ENCODE measurements around the gene TBC1D20.
"Not testable (repeated sequence)": the region's sequence is repeated elsewhere in the genome, so short reads cannot be mapped to it uniquely, and the experiment has no call there.

Gene TBC1D20

GRCh38 chr20:462199-462991, at the start of gene TBC1D20:
TSS of gene TBC1D20 (minus strand) at chr20:462533. CDS start at chr20:462405, 128 bp downstream.
- DNase-seq (ENCODE audit: low read depth), result peak; percentile 68
- peak within 1 kb of the TSS; percentile 80 for H3K4me3 ChIP-seq (ENCODE audit: low read depth, low read length)
- TF ChIP-seq, protein P1, sequence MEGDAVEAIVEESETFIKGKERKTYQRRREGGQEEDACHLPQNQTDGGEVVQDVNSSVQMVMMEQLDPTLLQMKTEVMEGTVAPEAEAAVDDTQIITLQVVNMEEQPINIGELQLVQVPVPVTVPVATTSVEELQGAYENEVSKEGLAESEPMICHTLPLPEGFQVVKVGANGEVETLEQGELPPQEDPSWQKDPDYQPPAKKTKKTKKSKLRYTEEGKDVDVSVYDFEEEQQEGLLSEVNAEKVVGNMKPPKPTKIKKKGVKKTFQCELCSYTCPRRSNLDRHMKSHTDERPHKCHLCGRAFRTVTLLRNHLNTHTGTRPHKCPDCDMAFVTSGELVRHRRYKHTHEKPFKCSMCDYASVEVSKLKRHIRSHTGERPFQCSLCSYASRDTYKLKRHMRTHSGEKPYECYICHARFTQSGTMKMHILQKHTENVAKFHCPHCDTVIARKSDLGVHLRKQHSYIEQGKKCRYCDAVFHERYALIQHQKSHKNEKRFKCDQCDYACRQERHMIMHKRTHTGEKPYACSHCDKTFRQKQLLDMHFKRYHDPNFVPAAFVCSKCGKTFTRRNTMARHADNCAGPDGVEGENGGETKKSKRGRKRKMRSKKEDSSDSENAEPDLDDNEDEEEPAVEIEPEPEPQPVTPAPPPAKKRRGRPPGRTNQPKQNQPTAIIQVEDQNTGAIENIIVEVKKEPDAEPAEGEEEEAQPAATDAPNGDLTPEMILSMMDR (IDR thresholded peaks at IDR 0.05; ENCODE audit: low read depth, low read length, missing control alignments), result peak; percentile 32

- not testable (repeated sequence) for H3K4me3 ChIP-seq (ENCODE audit: low read depth, low read length); DNase-seq (ENCODE audit: low read depth)
Observed at GRCh38 chr20:510328-511057, 48.2 kb upstream of the TBC1D20 start.

DNA sequence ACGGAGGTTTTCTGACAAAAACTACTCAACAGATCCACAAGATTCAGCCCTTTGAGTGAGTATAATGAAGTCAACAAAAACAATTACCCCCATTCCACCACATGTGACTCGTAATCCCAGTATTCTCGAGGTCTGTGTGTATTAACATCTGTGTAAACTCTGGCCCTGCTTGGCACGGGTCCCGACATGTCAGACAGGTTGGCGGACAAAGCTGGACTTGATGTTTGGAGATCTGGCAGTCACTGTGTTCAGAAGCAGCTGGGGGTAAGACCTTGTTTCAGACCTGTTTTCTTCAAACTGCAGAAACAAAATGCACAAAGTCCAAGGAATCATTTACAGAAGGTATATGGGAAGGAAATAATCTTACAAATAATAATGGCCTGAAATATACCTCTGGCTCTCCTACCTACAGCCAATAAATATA, 46.0 kb upstream of the TBC1D20 start:
- H3K4me3 ChIP-seq (ENCODE audit: low read depth, low read length); DNase-seq (ENCODE audit: low read depth): not testable (repeated sequence)

DNA sequence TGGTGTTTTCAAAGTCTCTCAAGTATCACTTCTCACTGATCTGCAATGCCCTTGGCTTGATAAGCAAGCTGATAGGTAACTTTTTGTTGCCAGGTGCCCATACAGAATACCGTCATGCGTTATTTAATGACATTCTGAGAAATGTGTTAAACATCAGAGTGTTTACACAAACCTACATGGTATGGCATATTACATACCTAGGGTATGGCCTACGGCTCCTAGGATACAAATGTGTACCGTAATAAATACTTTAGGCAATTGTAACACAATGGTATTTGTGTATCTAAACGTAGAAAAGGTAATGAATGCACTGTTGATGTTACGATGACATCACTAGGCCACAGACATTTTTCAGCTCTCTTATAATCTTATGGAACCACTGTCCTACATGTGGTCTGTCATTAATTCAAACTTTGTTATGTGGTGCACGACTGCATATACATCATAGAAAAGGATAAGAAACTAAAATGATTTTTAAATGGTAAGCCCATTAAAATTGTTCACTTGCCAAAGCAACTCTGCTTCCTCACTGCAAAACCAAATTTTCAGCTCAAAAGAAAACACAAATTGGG, 45.5 kb upstream of the TBC1D20 start:
- TF ChIP-seq, protein P1 (IDR thresholded peaks at IDR 0.05; ENCODE audit: low read depth, low read length, missing control alignments), result no peak
- no peak overlapping the region for H3K4me3 ChIP-seq (ENCODE audit: low read depth, low read length)
- no peak for DNase-seq (ENCODE audit: low read depth)

DNA sequence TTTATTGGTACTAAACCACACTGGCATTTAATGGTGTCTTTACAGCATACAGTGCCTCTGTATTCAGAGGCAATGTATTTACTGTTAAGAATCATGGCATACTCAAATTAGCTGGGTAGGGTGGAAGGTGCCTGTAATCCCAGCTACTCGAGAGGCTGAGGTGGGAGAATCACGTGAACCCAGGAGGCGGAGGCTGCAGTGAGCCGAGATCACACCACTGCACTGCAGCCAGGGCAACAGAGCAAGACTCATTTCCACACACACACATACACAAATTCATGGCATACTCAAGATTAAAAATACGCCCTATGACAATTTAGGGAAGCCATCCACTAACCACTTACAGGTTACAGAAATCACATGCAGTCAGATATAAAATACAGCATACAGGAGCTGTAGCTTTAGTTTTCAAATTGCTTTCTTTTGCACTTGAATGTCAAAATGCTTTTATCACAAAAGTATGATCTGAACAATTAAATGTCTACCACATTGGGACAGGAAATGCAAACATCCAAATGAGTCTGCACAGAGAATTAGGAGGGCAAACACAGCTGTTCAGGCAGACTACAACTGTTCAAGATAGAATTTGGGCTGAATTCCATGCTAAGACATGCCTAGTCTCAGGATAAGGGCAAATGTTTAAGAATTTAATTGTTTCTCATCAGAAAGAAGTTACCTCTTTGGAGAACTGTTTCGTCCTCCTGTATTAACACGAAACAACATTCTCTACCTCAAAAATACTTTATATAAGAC, 44.8 kb upstream of the TBC1D20 start:
- TF ChIP-seq, protein P1 (IDR thresholded peaks at IDR 0.05; ENCODE audit: low read depth, low read length, missing control alignments), result no peak
- DNase-seq (ENCODE audit: low read depth), result no peak

DNA sequence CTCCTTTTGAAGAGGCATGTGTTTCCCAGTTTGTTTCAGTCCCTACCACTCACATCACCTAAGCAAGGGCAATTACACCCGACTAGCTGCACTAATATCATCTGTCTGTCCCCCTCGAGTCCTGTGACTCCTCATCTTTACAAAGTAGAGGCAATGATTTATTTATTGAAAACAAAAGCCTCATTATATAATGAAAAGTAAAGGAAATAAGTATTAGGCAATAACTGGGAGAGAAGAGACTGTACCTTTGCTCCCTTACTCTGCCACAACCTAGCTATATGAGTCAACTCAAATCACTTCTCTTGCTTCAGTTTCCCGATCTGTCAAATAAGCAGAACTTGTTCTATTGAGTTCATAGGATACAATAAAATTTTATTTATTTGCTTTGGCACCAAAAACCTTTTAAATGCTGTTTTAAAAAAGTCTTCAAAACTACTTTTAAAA, 42.3 kb upstream of the TBC1D20 start:
- DNase-seq (ENCODE audit: low read depth), result no peak
- TF ChIP-seq, protein P1 (IDR thresholded peaks at IDR 0.05; ENCODE audit: low read depth, low read length, missing control alignments), result no peak
- H3K4me3 ChIP-seq (ENCODE audit: low read depth, low read length), result no peak overlapping the region

More for the DNA sequence above, 44.8 kb upstream of the TBC1D20 start:
- no peak overlapping the region for H3K4me3 ChIP-seq (ENCODE audit: low read depth, low read length)

- H3K4me3 ChIP-seq (ENCODE audit: low read depth, low read length), result no peak overlapping the region
- no peak for DNase-seq (ENCODE audit: low read depth)
- TF ChIP-seq, protein P1 (IDR thresholded peaks at IDR 0.05; ENCODE audit: low read depth, low read length, missing control alignments), result no peak
Observed at GRCh38 chr20:503048-503737, 40.9 kb upstream of the TBC1D20 start.
